GM21576 (cell line): ENCODE data around the gene TRIM15.
"Not testable (repeated sequence)": the region's sequence is repeated elsewhere in the genome, so short reads cannot be mapped to it uniquely, and the experiment has no call there.

Source experiments
- ATAC-seq: cut with Tn5 transposase; IDR thresholded peaks from one replicate; pipeline ENCODE4 v1.9.1; 2021; ENCODE audit warnings: mild to moderate bottlenecking, moderate library complexity; ENCODE audit not compliant: unreplicated experiment

The TRIM15 gene

GRCh38 chr6:30160785-30161531 lies 2.4 kb upstream of the TRIM15 start, which contains the start of gene TRIM10:
Gene TRIM10 (minus strand): TSS chr6:30161211. CDS start chr6:30160858, 353 bp downstream.
- ATAC-seq = no peak

DNA sequence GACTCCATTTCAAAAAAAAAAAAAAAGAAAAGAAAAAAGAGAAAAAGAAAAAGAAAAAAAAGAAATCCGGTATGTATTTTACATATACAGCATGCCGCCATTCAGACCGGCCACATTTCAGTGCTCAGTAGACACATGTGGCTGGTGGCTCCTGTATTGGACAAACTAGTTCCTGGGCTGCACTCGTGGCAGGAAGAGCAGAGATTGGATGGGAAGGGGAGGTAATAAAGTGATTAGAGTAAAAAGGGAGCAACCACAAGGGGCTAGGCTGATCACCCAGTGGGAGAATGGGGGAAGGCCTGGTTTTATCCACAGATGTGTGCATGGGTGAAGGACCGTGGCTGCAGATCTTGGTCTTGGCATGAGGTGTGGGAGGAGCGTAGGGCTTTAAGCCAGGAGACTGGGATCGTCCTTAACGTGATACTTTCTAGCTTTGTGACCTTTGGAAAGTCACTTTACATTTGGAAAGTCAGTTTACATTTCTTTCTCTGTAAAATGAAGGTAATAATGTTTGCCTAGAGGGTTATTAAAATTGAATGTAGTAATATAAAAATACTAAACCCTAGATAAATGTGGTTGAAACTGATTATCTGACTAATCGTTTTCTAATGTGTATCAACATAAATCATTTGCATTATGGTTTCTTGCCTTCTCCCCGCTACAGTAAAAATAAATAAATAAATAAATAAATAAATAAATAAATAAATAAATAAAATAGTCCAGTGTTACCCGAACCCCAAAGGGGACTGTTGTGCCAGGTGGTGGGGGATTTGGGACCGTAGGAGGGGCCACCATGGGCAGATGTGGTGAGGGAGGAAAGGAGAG lies 869 bp upstream of the TRIM15 start:
- no peak for ATAC-seq

DNA sequence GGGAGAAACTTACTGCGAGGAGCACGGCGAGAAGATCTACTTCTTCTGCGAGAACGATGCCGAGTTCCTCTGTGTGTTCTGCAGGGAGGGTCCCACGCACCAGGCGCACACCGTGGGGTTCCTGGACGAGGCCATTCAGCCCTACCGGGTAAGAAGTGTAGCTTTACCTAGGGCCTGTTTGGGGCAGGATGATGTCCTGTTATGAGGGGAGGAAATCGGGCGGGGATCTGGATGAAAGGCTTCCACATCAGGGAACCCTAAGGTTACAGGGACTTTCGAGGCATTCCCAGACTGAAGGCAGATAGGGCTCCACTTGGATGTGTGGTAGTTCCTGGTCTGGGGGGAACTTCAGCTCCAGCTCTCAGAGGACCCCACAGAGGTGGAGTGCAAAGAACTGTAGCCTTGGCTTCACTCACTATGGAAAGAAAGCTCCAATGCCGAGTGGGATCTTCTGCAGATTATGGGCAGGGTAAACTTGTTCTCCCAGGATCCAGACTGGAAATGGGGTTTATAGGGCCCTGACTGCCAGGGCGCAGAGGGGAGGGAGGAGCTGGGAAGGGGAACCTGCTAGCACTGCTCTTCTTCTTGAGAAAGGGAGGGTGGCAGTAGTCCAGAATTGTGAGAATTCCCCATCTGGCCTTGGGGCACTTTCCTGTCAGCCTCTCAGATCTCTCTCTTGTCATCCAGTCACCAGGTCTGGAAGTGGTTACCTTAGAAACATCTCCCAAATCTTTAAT lies 740 bp downstream of the TRIM15 start:
- ATAC-seq = no peak

GRCh38 chr6:30164714-30165113 lies 1.4 kb downstream of the TRIM15 start:
- no peak for ATAC-seq

DNA sequence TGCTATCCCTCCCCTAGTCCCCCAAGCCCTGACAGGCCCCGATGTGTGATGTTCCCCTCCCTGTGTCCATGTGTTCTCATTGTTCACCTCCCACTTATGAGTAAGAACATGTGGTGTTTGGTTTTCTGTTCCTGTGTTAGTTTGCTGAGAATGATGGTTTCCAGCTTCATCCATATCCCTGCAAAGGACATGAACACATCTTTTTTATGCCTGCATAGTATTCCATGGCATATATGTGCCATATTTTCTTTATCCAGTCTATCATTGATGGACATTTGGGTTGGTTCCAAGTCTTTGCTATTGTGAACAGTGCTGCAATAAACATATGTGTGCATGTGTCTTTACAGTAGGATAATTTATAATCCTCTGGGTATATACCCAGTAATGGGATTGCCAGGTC lies 1.9 kb downstream of the TRIM15 start:
- ATAC-seq = not testable (repeated sequence)

GRCh38 chr6:30167101-30167500 lies 3.8 kb downstream of the TRIM15 start:
- no peak for ATAC-seq

DNA sequence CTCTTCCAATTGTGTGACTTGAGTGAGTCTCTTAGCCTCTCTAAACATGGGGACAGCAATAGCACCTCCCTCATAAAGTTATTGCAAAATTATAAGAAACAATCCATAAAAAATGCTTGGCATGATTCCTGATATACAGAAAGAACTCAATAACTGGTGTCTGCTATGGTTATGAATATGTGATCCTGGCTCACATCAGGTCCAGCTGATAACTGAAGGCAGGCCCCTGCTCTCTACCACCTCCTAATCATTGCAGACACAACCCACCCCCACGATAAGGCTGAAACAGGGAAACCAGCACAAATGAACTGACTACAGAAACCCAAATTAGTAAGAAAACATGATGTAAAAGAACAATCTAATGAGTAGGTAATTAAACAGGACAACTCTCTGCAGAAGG lies 5.4 kb downstream of the TRIM15 start:
- no peak for ATAC-seq

- no peak for ATAC-seq
These were observed 6.6 kb downstream of the TRIM15 start for GRCh38 chr6:30169658-30170614.

GRCh38 chr6:30171677-30172471 lies 8.5 kb downstream of the TRIM15 start:
- ATAC-seq = no peak

GRCh38 chr6:30172681-30173080 lies 9.3 kb downstream of the TRIM15 start:
- ATAC-seq = no peak

DNA sequence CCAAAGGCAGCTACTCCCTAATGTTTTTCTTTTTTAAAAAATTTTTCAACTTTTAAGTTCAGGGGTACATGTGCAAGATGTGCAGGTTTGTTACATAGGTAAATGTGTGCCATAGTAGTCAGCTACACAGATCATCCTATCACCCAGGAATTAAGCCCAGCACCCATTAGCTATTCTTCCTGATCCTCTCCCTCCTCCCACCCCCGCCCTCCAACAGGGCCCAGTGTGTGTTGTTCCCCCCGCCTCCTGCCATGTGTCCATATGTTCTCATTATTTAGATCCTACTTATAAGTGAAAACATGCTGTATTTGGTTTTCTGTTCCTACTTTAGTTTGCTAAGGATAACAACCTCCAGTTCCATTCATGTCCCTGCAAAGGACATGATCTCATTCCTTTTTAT lies 12.4 kb downstream of the TRIM15 start:
- no peak for ATAC-seq

- no peak for ATAC-seq
These were observed 15.5 kb downstream of the TRIM15 start for GRCh38 chr6:30178837-30179236.

DNA sequence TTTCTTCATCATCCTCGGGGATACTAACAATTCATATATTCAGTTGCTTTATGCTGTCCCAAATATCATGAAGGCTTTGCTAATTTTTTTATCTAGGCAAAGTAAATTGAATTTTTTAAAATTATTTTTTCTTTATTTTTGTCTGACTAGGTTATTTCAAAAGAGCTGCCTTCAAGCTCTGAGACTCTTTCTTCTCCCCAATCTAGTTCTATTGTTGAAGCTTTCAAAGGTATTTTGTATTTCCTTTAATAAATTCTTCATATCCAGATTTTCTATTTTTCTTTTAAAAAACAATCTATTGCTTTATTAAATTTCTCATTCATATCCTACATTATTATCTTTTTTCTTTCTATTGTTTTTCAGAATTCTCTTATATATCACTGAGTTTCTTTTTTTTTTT lies 16.8 kb downstream of the TRIM15 start:
- ATAC-seq = no peak

DNA sequence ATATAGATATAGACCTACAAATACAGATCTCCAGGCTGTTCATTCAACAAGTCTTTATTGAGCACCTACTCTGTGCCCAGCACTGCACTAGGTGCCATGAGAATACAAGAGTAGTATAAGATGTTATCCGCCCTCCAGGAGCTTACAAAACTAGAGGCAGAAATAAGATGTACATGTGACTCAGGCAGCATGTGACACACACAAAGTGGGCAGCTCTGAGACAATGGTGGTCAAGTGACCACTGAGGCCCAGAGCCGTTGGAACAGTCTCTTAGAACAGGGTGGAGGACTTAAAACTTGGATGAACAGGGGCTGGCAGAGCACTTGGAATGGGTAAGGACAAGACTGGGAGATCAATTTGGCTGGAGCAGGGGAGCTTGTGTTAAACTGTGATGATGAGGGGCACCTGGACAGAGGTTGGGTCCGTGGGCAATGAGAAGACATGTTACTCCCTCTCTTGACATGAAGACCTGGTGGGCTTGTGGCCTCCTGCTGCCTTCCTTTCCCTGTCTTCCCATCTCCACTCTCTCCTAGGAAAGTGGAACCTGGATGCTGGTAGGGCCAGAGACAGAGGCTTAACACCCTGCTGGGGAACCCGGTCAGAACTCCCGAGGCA lies 21.2 kb downstream of the TRIM15 start:
- no peak for ATAC-seq

GRCh38 chr6:30185846-30186484 lies 22.6 kb downstream of the TRIM15 start:
- ATAC-seq = no peak

DNA sequence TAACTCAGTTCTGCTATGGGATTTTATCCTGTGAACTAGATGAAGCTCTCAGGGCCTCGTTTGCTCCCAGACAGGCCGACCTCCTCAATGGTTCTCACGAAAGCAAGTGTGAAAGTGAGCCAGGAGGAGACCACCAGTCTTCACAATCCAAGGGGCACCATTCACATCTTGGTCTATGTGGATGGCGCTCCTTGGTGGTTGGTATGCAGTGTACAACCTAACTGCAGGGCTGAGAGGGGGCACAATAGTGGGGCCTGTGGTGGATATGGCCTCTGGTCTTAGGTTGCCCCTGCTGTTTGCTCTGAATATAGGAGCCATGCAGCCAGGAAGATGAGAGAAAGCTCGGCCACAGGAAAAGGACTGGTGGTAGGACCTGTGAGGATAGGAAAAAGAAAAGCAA lies 25.2 kb downstream of the TRIM15 start:
- no peak for ATAC-seq

DNA sequence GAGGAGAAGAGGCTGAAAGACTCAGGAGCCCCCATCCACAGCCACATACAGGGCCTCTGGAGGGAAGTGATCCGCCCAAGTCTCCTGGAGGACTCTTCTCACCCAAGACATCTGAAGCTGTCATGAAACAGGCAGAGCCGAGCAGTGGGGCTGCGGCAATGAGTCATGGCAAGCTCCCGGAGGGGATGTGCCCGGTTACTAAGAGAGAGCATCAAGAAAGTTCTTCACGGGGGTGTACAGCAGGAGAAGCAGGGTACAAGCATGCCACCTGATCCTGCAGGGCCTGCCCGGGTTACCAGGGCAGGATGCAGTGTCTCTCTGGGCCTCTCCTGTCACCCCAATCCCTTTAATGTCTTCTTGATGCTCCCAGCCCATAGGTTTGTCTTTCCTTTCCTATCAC lies 28.7 kb downstream of the TRIM15 start:
- ATAC-seq = no peak

GRCh38 chr6:30194797-30195690 lies 31.7 kb downstream of the TRIM15 start:
- ATAC-seq = no peak
